IPS DF 4.7 (cell line): Measurements from ENCODE around the gene C2CD2.
"Not testable (repeated sequence)": the region's sequence is repeated elsewhere in the genome, so short reads cannot be mapped to it uniquely, and the experiment has no call there.

Source experiments
- DNase-seq: peaks from one replicate; pipeline ENCODE4 v3.0.0-alpha.2; 2013; ENCODE audit warnings: low spot score; ENCODE audit errors: extremely low read depth

The C2CD2 gene

DNA sequence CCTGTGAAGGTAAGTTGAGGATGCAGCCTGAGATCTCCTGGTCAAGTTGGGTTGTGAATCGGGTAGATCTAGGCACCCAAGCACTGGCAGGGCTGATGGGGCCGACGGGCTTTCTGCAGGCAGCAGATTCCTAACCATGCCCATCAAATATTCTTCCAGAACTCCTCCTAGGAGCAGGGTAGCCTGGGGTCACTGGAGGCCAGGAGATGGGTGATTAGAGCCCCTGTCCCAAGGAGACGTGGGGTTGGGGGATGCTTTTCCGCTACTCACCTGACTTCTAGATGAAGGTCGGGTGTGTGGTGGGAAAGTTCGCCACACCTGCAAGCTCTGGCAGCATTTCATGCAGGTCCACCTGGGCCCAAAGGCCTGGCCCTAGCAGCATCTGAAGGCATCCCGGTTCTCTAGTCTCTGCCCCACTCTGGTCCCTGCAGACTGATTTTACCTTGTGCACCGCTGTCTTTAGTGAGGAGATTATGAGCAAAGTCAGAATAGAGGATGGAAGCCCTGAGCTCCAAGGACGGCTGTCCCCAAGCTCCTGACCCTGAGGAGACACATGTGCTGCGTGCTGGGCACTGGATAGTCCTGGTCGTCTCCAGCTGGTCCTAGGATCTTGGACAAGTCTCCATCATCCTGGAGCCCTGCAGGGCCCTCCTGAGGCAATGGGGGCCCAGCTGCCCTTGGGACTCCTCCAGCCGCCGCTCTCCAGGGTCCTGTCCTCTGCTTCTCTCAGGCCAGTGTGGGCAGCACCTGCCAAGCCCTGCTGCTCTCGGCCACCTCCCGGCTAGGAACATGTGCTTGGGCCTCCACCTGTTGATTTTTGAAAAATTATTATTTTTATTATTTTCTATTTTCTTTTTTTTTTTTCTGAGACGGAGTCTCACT is 21.8 kb upstream of the C2CD2 start:
- no peak for DNase-seq

DNA sequence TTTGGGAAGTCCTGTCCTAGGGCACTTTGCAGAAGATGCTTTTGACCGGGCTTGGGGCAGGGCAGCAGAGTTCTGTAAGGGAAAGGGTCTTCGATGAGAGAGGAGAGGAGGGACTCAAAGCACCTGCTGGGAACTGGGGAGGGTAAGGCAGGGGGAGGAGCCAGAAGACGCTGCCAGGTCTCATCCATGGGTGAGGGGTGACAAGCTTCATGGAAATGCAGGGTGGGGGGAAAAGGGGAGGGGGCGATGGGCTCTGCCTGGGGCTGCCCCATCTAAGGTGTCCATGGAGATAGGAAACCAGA is 20.9 kb upstream of the C2CD2 start:
- no peak for DNase-seq

DNA sequence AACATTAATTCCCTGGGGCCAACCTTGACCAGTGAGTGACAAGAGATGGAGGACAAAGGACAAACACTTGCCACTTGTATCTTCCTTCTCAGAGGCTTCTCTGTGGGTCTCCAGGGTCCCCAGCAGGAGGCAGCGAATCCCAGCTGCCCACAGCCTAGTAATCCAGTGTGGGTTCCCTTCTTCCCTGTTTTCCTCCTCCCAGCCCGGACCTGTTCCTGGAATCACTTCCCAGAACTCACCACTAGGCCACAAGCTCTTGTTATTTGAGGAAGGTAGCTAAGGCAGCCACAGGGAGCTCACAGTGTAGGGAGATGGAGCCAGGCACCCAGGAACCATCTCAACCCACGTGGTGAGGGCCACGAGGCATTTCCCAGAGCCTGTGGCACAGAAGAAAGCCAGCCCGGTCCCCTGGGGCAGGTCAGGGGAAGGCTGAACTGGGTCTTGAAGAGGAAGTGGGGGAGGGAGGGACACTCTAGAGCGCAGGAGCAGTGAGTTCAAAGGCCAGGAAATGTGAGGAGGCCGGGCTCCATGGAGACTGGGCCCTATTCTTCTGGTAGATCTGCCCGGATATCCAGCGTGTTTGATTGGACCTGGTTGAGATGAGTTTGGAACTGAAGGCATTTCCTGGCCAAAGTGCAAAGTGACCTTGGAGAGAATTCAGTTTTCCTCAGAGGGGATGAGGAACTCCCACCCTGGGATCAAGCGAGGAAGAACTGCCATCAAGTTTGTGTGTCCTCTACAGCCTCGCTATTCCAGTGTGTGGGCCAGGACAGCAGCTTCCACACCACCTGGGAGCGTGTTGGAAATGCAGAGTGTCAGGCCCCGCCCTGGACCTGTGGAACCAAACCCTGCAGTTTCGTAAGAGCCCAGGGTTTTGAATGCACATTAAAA is 20.3 kb upstream of the C2CD2 start:
- DNase-seq = no peak

DNA sequence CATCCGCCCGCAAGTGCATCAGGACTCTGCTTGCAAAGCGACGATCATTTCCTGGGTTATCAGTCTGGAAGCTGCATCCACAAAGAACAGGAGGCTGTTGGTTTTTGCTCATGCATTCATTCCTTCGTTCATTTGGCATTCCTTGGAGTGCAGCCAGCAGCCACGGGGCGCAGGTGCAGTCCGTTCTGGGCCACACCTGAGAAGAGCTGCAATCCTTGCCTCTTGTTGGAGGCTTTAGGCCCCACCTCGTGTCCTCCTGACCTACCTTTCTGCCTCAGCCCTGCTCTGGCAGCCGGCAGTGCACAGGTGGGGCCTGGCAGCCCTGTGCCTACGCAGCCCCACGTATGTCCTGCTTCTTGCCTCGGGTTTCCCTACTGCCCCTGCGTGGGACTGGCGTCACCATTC is 19.6 kb upstream of the C2CD2 start:
- no peak for DNase-seq

DNA sequence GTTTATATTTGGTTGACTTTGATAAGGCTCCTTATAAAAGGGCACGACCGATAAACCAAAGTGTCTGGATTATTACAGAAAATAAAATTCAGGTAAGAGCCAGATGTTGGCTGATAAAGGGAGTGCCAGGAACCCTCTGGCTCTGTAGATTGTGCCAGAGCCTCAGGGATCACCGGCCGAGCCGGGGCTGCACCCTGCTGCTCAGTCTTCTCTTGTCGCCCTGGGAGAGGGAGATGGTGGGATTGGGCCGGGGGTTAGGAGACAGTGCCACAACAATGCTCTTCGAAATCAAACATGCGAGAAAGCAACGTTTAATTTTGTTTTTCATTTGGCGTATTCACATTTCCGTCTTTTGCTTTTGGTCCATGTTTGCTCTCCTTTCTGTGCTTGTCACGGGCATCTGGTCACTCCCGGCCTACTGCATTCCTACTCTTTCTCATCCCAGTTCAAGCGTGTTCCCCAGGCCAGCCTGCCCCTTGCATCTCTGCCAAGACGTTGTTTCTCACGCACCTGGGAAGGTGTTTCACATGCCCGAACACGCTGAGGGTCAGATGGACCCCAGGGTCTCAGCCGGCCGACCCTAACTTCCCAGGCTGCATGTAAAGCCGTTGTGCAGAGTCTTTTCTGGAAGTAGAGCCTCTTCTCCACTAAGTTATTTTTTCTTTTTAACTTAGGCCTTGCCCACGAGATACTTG is 18.8 kb upstream of the C2CD2 start:
- no peak for DNase-seq

DNA sequence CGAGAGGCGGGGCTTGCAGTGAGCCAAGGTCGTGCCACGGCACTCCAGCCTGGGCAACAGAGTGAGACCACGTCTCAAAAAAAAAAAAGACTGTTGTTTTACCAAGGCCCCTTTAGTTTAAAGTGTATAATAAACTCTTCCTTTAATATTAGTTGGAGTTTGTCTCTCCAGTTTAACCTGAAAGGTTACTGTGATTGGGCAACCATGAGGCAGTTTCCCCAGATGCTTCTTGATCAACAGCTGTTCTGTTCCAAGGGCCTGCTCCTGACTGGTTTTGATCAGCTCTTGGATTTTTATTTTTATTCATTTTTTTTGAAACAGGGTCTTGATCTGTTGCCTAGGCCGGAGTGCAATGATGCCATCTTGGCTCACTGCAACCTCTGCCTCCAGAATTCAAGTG is 18.1 kb upstream of the C2CD2 start:
- no peak for DNase-seq

DNA sequence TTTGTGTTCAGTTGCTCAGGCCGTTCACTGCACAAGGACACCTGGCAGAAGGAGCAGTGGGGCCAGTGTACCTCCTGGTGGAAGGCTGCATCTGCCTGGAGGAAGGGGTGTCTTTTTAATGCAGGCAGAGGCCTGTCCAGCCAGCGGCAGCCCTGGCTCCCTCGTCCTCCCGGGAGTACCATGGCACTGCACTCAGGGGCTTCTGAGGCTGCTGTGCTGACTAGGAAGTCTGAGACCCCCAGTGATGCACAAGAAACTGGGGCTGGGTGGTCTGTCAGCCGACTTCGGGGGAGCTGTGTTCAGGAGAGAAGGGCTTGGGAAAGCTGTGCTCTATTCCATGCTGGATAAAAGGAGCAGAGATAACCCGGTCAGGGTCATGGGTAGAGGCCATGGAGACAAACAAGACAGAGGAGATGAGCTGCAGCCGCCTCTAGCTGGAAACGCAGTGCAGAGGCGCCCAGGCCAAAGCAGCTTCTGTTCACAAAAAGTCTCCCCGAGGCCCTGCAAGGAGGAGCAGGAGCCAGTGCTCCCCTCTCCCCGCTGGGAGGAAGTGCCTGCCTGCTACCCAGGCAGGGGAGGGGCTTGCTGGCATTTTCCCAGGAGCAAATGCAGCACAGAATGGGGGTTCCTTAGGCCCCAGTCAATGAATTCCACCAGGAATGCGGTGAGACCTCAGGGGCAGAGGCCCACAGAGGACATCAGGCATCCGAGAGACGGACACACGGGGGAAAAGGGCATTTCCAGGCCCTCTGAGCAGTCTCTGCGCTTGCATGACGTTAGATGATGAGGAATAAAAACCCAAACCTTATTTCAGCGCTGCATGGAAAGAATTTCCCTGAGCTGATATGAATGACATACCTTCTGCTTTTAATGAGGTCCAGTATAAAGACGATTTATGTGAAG is 17.2 kb upstream of the C2CD2 start:
- no peak for DNase-seq

DNA sequence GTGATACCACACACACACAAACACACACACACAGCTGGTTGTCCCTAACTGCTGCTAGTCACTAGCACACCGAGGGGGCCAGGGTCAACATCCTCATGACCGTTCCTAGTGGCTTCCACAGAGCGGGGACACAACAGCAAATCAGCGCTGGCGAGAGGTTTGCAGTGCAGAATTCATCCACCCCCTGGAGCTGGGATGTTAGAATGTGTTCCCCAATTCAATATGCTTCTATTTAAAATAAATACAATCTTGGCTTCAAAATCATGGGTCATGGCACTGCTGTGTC is 16.2 kb upstream of the C2CD2 start:
- DNase-seq = no peak

DNA sequence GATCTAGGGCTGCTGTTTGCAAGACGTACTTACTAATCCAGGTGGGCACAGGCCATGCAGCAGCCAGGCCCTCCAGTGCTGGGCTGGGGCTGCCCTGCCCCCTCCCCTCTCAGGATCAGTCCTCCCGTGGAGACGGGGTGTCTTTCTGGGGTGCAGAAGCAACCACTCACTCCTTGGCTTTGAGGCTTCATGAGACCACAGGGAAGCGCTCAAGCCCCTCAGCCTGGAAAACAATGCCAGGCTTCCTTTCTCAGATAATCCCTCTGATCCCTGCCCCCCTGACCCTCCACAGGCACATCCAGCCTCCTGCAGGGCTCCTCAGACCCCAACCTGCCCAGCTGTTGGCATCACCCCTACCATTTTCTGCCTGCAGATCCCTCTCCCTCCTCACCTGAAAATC is 13.9 kb upstream of the C2CD2 start:
- no peak for DNase-seq

DNA sequence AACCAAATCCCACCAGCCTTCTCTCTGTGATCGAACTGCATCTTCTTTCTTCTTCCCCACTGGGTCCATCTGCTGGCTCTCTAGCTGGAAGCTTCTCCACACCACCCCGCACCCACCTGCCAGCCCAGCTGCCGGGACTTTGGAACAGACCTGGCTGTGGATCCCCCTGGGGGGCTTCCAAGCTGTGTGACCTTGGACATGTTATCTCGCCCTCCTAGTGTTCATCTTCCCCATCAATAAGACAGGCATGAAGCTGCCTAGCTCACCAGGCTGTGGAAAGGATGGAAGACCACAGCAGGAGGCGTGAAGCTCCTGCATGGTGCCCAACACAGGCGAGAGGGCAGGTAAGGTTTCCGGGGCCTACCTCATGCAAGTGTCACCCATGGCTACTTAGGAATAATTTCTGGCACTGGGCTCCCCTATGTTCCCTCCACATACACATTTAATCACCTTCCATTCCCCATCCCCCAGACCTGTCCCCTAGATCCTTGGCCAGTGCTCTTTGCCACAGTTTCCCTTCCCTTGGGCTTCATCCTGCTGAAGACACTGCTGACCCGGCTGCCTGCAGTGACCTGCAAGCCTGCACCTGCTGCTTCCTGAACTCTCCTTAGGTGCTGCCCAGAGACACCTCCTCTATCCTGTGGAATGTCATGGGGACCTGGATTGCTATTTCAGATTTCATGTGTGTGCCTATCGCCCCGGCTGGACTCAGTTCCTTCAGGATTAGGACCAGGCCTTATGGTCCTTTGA is 13.2 kb upstream of the C2CD2 start:
- DNase-seq = no peak

DNA sequence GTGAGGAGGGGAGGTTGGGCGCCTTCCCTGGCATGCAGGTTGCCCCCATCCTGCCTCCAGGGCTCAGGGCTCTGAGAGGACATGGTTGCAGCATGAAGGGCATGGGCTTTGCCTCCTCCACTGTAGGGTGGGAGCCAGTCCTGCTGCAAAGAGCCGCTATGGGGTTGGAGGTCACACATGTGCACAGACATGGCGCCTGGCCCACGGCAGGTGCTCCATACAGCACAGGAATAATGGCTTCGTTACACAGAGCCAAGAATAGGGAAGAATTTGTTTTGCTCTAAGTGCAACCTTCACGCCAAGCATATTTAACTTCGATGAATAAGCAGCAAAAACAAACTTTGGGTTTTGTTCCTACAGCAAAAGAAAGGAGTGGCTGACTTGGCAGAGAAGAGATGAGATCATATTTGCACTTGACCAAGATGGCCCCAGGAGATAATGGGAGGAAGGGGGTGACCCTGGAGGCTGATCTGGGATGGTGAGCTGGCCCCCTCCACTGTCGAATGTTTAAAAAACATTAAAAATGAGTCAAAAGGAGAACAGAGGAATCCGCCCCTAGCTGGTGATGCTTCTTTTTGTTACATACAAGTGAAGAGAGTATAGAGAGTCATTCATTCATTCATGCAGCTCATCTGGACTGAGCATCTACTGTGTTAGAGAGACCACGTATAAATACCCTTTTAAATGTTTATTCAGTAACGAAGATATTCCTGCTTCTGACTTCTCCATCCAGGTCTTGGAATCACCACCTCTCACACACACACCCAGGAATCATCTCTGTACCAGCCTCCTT is 12.4 kb upstream of the C2CD2 start:
- no peak for DNase-seq

DNA sequence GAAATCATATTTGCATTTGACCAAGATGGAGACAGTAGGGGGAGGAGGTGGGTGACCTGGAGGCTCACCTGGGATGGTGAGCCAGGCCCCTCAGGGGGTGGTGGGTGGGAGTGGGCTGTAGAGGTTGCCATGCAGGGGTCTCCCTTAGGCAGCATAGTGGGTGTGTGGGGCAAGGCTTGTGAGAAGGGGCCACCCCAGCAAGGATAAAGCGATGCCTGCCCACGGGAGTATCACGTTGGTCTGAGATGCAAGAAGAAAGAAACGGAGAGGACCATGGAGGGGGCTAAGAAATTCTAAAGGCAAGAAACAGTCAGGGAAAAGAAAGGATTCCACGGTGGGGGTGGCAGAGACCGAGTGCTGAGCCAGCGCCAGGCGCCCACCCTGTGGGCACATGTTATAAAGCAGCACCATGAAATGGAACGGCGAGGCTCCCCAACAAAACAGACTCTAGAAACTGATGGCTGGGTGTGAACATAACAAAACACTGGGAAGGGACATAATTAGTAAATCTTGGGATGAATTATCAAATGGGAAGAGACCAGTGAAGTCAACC is 11.7 kb upstream of the C2CD2 start:
- no peak for DNase-seq

DNA sequence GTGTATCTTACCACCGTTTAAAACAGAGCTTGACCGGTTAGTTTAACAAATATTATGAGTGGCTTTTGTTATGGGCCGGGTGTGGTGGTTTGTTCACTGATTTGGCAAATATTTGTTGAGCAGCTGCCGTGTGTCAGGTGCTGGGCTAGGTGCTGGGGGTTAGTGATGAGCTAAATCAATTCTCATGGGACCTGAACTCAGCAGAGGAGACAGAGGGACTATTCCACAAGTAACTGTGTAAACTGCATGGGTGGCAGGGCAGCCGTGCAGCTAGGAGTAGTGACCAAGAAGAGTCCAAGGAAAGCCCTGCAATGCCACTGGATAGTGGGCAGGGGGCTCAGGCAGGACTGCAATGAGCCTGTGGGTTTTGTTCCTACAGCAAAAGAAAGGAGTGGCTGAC is 11.2 kb upstream of the C2CD2 start:
- DNase-seq = no peak

DNA sequence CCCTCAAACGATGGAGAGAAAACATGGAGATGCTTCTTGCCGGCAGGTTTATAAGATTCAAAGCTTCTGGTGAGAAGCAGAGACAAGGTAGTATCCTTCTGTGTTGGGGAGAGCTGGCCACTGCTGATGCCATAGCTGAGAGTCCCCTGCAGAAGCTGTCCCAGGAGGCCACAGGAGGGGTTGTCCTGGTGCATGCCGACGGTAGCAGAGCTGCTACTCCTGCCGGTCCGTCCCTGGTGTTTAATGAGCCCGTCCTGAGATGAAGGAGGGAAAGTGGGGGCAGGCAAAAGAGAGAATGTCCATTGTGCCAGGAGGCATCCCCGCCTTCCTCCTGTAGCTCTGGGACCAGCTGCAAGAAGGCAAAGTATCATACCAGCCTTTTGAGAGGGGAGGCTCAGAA is 10.4 kb upstream of the C2CD2 start:
- no peak for DNase-seq

DNA sequence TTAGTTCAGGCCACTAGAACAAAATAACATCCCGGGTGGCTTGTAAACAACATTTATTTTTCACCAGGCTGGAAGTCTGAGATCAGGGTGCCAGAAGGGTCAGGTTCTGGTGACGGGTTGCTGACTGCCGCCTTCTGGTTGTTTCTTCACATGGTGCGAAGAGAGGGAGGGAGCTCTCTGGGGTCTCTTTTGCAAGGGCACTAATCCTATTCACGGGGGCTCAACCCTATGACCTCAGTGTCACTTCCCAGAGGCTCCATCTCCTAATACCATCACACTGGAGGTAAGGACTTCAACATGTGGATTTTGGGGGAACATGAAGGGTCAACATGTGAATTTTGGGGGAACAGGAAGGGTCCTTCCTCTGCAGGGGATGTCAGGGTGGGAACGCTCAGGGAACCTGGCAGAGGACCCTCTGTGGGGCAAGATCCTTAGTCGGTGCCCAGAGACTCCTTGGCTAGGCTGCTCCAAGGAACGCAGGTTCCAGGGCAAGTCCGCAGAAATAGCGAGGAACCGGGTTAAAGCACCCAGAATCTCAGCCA is 8.7 kb upstream of the C2CD2 start:
- no peak for DNase-seq

DNA sequence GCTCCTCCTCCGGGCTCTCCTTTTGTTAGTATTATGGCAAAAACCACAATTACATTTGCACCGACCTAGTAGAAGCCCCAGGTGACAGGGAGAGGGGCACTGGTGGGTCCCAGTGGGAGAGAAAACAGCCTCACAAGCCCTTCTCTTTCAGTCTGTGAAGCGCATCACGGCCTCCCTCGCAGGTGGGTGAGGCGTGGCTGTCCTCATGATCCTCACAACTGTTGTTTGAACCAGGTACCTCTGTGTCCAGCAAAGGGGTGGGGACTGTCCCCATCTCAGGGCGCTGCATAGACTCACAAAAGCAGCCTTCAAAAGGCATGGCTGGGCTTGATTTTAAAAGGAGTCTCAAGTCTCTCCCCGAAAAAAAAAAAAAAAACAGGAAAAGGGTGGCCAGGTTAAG is 7.9 kb upstream of the C2CD2 start:
- DNase-seq = no peak

DNA sequence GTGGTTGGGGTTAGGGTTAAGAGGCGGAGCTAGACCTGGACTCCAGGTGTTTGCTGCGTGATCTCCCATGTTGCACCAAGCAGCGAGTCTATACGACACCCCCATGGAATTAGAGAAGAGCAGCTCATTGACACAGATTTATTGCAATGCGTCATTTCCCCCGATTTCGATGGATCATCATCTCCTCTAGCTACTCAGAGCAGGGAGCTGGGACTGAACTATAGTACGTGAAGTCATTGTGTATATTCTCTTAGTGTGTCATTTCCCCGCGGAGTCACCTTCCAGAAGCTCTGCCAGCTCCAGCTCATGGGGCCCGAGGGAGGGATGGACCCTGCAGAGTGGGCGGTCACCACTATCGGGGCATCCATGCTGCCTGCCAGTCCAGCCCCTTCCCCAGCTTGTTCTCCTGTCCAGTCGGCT is 7.5 kb upstream of the C2CD2 start:
- no peak for DNase-seq

DNA sequence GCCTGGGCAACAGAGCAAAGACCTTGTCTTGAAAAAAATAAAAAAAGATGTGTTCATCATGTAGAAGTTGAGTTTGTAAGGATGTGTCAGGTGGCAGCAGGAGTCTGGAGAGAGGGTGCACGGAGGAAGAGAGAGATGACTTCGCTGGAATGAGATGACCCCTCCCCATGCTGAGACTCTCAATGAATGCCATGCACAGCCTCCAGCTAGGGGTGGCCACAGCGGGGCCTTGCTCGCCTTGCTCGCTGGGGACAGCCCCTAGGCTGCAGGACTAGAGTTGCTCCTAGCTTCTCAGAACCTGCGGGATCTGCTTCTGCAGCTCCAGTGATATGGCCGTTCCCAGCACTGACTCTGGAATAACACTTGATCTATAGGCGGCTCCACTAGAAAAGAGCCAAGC is 6.6 kb upstream of the C2CD2 start:
- DNase-seq = no peak

DNA sequence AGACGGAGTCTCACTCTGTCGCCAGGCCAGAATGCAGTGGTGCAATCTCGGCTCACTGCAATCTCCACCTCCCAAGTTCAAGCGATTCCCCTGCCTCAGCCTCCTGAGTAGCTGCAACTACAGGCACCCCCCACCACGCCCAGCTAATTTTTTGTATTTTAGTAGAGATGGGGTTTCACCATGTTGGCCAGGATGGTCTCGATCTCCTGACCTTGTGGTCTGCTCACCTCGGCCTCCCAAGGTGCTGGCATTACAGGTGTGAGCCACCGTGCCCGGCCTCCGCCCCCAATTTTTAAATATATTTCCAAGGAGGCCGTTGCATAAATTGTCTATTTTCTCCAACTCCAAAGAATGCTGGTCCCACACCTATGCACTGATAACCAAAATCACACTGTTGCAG is 5.9 kb upstream of the C2CD2 start:
- not testable (repeated sequence) for DNase-seq
